ENCODE data around the gene TMEM101.
"Not testable (repeated sequence)": the region's sequence is repeated elsewhere in the genome, so short reads cannot be mapped to it uniquely, and the experiment has no call there.

The TMEM101 gene

DNA sequence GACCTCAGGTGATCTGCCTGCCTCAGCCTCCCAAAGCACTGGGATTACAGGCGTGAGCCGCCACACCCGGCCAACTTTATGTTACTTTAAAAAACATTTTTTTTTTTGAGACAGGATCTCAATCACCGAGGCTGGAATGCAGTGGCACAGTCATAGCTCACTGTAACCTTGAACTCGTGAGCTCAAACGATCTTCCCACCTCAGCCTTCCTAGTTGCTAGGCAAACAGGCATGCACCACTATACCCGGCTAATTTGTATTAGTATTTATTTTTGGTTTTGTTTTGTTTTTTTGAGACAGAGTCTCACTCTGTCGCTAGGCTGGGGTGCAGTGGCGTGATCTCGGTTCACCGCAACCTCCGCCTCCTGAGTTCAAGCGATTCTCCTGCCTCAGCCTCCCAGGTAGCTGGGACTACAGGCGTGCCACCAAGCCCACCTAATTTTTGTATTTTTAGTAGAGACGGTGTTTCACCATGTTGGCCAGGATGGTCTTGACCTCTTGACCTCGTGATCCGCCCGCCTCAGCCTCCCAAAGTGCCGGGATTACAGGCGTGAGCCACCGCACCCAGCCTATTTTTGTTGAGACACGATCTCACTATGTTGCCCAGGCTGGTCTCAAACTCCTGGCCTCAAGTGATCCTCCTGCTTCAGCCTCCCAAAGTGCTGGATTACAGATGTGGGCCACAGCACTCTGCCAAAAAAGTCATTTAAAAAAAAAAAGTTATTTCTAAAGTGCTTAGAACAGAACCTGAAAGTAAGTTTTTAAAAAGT is 42.1 kb downstream of the TMEM101 start:
- DNase-seq = not testable (repeated sequence)

DNA sequence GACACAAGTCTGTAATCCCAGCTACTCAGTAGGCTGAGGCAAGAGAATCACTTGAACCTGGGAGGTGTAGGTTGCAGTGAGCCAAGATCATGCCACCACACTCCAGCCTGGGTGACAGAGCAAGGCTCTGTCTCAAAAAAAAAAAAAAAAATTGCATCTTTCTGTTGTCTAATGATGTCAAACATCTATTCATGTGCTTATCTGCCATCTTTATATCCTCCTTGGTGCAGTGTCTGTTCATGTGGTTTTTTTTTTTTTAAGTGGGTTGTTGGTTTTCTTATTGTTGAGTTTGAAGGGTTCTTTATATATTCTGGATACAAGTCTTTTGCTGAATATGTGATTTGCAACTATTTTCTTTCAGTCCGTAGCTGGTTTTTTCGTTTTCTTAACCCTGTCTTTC is 43.3 kb downstream of the TMEM101 start:
- not testable (repeated sequence) for DNase-seq

GRCh38 chr17:43970366-43970765 is 44.4 kb downstream of the TMEM101 start:
- DNase-seq = no peak

DNA sequence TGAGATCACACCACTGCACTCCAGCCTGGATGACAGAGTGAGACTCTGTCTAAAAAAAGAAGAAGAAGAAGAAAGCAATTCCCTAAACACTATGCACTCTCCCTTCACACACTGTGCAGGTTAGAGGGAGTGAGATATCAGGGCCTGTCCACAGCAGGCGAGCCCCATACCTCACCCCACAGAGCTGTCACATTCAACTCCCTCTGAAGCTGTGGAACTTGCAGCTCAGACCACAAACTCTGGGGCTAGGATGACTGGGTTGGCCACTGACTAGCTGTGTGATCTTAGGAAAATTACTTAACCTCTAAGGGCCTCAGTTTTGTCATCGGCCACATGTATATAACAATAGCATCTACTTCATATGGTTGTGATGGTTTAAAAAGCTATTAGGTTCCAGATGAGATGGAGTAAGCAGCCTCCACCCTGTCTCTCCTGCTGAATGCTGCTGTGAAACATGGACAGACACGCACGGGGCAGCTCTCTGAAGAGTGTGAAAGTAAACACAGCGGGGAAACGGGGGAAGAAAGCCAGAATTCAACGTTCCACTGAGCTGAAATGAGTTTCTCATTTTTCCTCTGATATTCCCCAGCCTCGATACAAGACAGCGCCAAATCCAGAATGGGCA is 47.4 kb downstream of the TMEM101 start:
- DNase-seq = no peak

DNA sequence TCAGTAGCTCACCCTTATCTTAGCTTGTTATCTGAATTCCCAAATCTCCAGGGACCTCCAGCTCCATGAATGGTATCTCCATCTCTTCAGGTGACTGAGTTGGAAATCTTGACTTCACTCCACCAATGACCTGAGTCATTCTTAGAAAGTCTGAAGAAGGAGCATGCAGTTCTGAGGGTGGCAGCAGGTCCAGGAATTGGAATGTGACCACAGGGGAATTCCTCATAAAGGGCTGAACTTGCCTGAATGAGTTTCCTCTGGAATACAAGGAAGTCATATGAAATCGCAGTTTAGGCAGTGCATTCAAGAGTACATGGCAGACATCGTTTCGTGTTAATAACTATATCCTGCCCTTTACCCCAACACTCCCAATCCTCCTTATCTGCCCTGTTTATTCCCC is 48.5 kb downstream of the TMEM101 start:
- DNase-seq = no peak

GRCh38 chr17:43962479-43962878 is 52.3 kb downstream of the TMEM101 start:
- no peak for DNase-seq

- DNase-seq = no peak
Measured at GRCh38 chr17:43961954-43962353, 52.8 kb downstream of the TMEM101 start.

DNA sequence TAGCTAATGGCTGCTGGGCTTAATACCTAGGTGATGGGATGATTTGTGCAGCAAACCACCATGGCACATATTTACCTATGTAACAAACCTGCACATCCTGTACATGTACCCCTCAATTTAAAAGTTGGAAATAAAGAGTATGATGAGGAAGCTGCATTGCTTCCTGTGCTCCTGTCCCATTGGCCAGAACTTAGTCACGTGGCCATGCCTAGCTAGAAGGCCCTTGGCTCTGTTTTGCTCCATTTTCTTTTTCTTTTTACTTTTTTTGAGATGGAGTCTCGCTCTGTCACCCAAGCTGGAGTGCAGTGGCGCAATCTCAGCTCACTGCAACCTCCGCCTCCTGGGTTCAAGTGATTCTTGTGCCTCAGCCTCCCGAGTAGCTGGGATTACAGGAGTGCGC is 53.5 kb downstream of the TMEM101 start:
- not testable (repeated sequence) for DNase-seq

Measured in activated CD4-positive, alpha-beta T cell treated with anti-CD3 and anti-CD28 coated beads, Interleukin-2, amount 50 U/mL, for 1 hour (primary cell).